PC-3 (cell line): ENCODE data around the gene APBA2.

Source experiments
- CTCF ChIP-seq: fragments of 300-600 bp; sonication (generic); conservative IDR thresholded peaks from 2 replicates; pipeline ENCODE4 v1.5.1; 2017; ENCODE audit warnings: antibody characterized with exemption, low read depth, mild to moderate bottlenecking, low read length
- EZH2 ChIP-seq: fragments of 300-600 bp; sonication (generic); IDR thresholded peaks from one replicate; pipeline ENCODE4 v1.6.1; 2017; ENCODE audit warnings: antibody characterized with exemption, mild to moderate bottlenecking, low read length; ENCODE audit not compliant: unreplicated experiment

GRCh38 chr15:29087521-29088285 is 201.9 kb downstream of the APBA2 start:
- TF ChIP-seq CTCF (no peak), EZH2 (no peak)
